ENCODE data around the gene NXPH3.
A peak's percentile ranks its signal among the peaks of the same experiment; 100 is the strongest.

DNA sequence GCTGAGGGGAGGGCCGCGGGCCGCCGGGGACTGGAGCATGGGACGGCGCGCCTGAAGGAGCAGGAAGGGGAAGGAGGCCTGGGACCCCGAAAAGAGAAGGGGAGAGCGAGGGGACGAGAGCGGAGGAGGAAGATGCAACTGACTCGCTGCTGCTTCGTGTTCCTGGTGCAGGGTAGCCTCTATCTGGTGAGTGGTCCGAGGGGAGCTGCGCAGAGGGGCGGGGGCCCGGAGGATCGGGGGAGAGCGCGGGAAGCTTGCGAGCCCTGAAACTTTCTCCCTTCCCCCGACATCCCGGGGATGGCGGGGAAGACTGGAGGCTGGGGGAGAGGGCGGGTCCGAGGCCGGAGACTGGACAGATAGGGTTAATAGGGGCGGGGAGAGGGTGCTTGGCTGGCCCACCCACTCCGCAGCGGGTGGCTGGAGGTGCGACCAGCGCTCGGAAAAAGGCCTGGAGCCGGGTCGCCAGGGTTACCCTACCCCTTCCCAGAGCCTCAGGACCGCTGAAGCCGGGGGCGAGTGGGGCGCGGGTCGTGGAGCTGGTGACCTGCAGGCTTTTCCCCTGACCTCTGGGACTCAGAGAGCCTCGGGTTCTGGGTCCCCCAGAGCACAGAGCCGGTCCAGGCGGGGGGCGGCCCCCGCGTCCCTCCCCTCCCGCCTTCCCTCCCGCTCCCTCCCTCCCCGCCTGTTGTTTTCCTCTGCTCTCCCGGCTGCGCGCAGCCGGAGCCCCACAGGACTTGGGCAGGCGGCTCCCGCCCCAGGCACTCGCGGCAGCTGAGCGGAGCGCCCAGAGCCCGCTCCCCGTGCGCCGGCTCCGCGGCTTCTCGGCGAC, 631 bp downstream of the NXPH3 start:
- TF ChIP-seq EZH2 (IDR thresholded peaks at IDR 0.05; ENCODE audit: insufficient read depth, poor library complexity, severe bottlenecking) (peak; percentile 37), EZH2phosphoT487 (IDR thresholded peaks at IDR 0.05; ENCODE audit: insufficient read depth, low read depth) (no peak)
